RPMI8226 (cell line): ENCODE data around the gene ZNF530.

Experiments used
- DNase-seq: peaks from one replicate; pipeline ENCODE4 v3.0.0-alpha.2; 2015

ZNF530 gene

DNA sequence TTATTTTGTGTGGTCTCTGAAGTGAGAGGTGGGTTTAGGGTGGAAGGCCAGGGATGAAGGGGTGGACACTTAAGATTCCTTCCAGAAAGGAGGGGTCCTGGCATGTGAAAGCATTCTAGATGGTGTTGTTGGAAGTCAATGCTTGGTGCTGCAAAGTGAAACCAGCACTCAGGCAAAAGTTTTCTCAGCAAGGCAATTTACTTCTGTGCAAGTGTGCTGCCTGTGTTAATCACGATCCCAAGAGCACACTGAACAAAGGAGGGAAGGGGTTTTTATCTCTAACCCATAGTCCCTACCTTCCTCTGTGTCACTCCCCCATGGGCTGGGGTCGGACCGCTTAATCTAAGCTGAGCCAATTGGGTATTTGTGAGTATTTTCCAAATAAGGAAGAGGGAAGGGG lies 15.7 kb downstream of the ZNF530 start:
- DNase-seq, result no peak

DNA sequence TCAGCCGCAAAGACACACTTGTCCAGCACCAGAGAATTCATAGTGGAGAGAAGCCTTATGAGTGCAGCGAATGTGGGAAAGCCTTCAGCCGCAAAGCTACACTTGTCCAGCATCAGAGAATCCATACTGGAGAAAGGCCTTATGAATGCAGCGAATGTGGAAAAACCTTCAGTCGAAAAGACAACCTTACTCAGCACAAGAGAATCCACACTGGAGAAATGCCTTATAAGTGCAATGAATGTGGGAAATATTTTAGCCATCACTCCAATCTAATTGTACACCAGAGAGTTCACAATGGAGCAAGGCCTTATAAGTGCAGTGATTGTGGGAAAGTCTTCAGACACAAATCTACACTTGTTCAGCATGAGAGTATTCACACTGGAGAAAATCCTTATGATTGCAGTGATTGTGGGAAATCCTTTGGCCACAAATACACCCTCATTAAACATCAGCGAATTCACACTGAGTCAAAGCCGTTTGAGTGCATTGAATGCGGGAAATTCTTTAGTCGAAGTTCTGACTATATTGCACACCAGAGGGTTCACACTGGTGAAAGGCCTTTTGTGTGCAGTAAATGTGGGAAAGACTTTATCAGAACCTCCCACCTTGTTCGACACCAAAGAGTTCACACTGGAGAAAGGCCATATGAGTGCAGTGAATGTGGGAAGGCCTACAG lies 21.1 kb downstream of the ZNF530 start:
- no peak for DNase-seq

DNA sequence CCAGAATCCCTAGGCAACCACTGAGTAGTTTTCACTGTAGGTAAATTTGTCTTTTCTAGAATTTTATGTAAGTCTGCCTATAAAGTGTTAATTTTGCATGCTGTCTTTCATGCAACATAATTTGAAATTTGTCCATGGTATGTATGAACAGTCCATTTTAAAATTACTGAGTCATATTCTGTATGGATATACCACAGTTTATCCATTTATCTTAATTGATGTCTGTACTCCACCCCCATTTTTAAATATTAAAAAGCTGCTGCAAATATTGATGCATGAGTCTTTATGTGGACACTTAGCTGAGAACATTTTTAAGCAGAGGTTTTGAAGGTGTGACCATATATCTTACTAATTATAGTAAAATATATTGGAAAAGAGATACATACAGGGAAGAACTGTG lies 23.4 kb downstream of the ZNF530 start:
- DNase-seq, result no peak

DNA sequence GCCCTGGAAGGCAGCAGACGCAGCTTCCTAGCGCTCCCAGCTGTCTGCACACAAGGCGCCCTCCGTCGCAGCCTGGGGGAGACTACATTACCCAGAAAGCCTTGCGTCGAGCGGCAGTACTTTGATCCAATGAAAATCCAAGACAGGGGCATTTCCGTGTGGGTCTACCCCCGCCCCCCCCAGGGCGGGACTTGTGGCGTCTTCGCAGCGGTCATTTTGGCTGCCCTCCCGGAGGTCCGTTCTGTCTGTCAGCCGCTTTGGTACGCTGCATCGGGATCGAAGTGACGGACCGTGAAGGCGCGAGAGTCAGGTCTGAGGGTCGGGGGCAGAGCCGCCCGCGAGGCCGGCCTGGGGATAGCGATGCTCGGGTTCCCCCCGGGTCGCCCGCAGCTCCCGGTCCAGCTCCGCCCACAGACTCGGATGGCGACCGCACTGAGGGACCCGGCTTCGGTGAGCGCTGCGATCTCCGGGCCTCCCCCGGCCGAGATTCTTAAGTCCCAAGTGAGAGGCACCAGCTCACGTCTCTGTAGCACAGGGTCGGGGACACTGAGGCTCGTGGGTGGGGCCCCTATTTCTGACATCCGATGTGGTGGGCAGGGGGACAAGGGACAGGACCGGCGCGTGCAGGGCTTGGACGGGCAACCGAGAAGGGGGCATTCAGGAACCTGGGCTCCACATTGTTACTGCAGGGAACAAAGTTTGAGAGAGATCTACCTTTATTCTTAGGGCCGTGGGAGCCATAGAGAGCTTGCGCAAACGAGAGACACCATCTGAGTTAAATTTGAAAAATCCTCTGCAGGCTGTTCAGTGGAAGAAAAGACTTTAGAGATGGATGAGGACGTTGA lies 33.5 kb downstream of the ZNF530 start, which contains the start of gene ZNF211:
TSS of gene ZNF211 (plus strand) at position 182 of the 845 bp plus-strand sequence. CDS start at position 361, 179 bp downstream.
- peak; percentile 96 for DNase-seq

DNA sequence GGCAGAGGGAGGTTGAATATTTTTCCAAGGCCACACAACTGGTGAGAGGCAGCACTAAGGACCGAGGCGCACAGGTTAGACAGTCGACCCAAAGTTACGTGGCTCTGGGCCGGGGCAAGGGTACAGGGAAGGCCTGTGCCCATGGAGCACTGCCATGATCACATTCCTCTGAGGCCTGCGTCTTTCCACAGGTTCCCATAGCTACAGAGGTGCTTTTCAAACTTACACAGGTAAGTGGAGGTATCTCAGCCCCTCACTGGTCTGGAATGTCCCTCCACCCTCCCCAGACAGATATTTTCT lies 34.1 kb downstream of the ZNF530 start:
- no peak for DNase-seq

DNA sequence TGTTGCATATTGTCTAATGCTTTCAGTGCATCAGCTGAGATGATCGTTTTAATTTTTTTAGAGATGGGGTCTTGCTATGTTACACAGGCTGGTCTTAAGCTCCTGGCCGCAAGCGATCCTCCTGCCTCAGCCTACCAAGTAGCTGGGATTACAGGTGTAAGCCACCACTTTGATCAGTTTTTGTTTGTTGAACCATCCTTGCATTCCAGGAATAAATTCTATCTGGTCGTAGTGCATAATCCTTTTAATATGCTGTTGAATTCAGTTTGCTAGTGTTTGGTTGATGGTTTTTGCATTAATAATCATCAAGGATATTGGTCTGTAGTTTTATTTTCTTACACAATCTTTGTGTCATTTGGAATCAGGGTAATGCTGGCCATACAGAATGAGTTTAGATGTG lies 37.7 kb downstream of the ZNF530 start:
- DNase-seq, result no peak

DNA sequence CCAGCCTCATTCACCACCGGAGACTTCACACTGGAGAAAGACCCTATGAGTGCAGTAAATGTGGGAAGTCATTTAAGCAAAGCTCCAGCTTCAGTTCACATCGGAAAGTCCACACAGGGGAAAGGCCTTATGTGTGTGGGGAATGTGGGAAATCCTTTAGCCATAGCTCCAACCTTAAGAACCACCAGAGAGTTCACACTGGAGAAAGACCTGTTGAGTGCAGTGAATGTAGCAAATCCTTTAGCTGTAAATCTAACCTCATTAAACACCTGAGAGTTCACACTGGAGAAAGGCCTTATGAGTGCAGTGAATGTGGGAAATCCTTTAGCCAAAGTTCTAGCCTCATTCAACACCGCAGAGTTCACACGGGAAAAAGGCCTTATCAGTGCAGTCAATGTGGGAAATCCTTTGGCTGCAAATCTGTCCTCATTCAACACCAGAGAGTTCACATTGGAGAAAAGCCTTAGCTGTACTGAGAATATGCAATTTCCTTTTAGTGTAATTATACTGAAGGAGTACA lies 42.1 kb downstream of the ZNF530 start:
- DNase-seq, result no peak

DNA sequence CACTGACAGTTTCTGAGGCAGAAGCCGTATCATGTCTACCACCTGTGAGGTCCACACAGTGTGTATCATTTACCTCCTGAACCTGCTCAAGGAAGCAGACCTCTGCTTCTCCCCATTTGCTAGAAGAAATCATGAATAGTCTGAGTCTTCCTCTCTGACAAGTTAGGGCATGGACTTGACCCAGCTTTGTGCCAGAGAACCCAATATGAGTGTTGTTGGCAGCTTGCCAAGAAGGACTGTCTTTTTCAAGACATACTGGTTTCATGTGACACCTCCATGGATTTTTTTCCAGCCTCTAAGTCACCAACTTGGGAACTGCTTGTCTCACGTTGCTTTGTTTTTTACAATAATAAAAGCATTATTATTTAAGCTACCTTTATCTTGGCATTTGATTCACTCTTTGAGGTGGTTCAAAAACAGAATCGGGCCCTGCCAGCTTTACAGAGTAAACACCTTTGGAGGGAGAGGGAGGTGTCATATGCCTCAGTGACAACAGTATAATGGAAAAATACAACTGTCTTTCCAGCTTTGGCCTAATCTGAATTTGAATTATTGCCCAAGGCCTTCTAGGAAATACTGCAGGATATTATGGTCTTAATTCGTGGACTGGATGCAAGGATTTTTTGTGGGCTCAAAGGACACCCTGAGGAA lies 42.8 kb downstream of the ZNF530 start:
- no peak for DNase-seq

DNA sequence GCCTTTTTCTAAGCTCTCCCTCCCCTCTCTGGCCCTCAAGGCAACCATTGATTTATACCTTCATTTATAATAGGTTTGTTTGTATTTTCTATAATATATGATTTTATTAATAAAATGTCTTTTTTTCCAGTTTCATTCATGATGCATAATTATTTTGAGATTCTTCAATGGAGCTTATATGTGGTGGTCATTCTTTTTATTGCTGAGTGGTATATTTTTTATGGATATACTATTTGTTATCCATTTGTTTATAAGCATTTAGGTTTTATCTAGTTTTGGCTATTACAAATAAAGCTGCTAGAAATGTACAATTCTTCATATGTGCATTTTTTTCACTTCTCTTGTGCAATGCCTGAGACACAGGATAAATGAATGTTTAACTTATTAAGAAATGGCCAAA lies 44.0 kb downstream of the ZNF530 start:
- DNase-seq, result no peak

DNA sequence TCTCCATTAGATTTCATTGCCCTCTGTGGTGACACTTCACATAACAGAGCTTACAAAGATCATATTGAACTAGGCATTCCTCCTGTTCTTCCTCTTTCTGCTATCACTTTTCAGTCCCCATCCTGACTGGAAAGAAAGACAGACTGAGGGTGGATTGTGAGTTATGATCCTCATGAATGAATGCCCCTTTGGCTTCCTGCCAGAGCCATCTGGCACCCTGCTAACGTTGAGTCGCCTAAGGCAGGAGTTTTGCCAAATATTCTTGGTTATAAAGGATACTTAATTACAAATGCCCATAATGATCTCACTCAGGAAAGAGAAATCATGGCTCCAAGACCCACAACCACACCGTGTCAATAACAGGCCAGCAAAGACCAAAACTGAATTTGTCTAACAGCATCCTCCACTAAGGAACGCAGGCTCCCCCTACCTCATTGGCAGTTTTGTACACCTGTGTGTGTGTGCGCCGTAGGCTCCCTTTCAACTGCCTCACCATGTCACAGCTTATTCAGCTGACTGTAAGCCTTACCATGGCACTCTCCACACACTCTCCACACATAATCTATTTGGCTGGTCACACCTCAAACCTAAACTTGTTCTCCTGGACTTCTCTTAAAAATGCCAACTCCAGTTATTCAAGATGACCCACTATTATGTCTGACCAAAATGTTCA lies 48.8 kb downstream of the ZNF530 start:
- peak; percentile 17 for DNase-seq

DNA sequence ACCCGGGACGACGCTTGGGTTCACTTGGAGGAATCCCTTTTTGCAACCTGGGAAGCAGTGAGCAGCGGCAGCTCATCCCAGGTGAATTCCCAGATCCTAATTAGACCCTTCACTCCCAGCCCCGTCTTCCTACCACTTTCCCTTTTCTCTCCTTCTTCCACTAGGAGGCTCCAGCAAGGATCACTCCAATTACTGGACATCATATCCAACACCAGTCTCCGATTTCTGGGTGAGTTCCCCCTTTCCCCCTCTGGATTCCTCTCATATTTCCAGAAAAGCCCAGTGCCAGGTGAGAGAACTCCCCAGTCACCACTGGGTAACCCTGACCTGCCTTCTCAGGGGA lies 51.9 kb downstream of the ZNF530 start:
- no peak for DNase-seq

DNA sequence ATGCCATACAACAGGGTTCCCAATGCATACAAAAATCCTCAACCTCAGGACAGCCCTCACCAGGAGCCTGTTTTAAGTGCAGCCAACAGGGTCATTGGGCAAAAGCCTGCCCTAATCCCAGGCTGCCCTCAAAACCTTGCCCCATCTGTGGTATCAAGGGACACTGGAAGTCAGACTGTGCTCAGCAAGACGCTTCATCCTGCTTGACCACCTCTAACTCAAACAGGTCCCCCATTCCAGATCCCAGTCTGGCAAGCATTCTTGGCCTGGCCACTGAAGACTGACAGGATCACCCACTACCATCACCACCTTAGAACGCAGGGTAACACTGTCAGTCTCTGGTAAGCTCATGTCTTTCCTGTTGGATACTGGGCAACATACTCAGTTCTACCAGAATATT lies 54.0 kb downstream of the ZNF530 start:
- no peak for DNase-seq

DNA sequence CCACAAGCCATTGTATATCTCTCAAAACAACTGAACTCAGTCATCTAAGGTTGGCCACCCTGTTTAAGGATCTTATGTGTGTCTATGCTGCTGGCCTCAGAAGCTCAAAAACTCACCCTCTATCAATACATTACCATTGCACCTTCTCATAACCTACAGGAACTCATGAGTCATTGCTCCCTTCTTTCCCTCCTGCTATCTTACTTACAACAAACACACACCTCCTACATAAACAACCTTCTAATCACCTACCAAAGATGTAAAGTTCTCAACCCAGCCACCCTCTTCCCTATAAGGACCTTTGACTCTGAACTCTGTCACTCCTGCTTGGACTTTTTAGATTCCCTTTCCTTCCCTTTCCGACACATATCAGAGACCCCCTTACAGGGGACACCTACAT lies 55.8 kb downstream of the ZNF530 start:
- no peak for DNase-seq

DNA sequence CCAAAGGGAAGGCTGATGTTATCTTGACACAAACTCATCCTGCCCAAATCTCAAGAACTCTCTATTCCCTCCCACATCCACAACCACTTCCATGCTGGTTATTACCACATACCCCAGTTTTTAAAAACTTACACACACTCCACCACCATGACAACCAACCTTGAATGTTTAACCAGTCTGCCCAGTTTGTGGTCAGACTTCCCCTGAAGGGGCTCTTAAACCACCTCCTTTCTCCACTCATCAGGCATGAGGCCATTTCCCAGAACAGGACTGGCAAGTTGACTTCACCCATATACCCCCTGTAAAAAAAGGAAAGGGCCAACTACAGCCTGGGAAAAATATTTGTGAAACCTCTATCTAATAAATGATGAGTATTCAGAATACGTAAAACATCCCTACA lies 56.7 kb downstream of the ZNF530 start:
- DNase-seq, result no peak
